H9 (cell line): ENCODE data around the gene ERRFI1. TPM values are rescaled to one million over a fixed set of nuclear protein-coding genes. Genes with fewer than 3 reads are reported as not detected.

Experiments used
- DNase-seq: peaks from one replicate; pipeline ENCODE4 v3.0.0-alpha.2; 2017
- H2AFZ ChIP-seq: one replicate; pipeline ENCODE4 v1.6.1; 2013; ENCODE audit warnings: mild to moderate bottlenecking, low read length, control low read depth, moderate library complexity
- H2AK5ac ChIP-seq: 2 replicates; pipeline ENCODE4 v1.6.1; 2013; ENCODE audit warnings: low read length, control low read depth, mixed read lengths; ENCODE audit not compliant: insufficient read length
- H2BK120ac ChIP-seq: one replicate; pipeline ENCODE4 v1.6.1; 2013; ENCODE audit warnings: low read depth, mild to moderate bottlenecking, low read length, control low read depth, inconsistent platforms; ENCODE audit not compliant: poor library complexity, severe bottlenecking
- H2BK12ac ChIP-seq: 2 replicates; pipeline ENCODE4 v1.6.1; 2013; ENCODE audit warnings: low read length, control low read depth, mixed read lengths, low read depth; ENCODE audit not compliant: insufficient read length
- H2BK15ac ChIP-seq: 2 replicates; pipeline ENCODE4 v1.6.1; 2013; ENCODE audit warnings: low read depth, low read length, control low read depth
- H2BK20ac ChIP-seq: one replicate; pipeline ENCODE4 v1.6.1; 2013; ENCODE audit warnings: low read depth, mild to moderate bottlenecking, low read length, control low read depth, inconsistent platforms; ENCODE audit not compliant: poor library complexity, severe bottlenecking
- H2BK5ac ChIP-seq: 2 replicates; pipeline ENCODE4 v1.6.1; 2013; ENCODE audit warnings: low read length, control low read depth, mixed read lengths; ENCODE audit not compliant: insufficient read length
- H3K14ac ChIP-seq: 2 replicates; pipeline ENCODE4 v1.6.1; 2013; ENCODE audit warnings: low read length, control low read depth; ENCODE audit not compliant: insufficient read depth
- H3K18ac ChIP-seq: 2 replicates; pipeline ENCODE4 v1.6.1; 2013; ENCODE audit warnings: low read depth, mild to moderate bottlenecking, mixed read lengths, low read length, control low read depth; ENCODE audit not compliant: insufficient read length
- H3K23ac ChIP-seq: 2 replicates; pipeline ENCODE4 v1.6.1; 2013; ENCODE audit warnings: low read length, control low read depth, mixed read lengths, low read depth; ENCODE audit not compliant: insufficient read length
- H3K23me2 ChIP-seq: 2 replicates; pipeline ENCODE4 v1.6.1; 2013; ENCODE audit warnings: low read depth, mild to moderate bottlenecking, mixed read lengths, low read length, control low read depth; ENCODE audit not compliant: insufficient read length, poor library complexity, severe bottlenecking
- H3K27ac ChIP-seq: 2 replicates; pipeline ENCODE4 v1.5.1; 2013; ENCODE audit warnings: low read length, control low read depth, mixed read lengths, low read depth; ENCODE audit not compliant: insufficient read length
- H3K27me3 ChIP-seq: 2 replicates; pipeline ENCODE4 v1.6.1; 2013; ENCODE audit warnings: low read length, control low read depth, inconsistent platforms; ENCODE audit not compliant: insufficient read depth
- H3K4ac ChIP-seq: 2 replicates; pipeline ENCODE4 v1.6.1; 2013; ENCODE audit warnings: low read depth, mild to moderate bottlenecking, control low read depth, inconsistent platforms, low read length, moderate library complexity
- H3K4me1 ChIP-seq: 2 replicates; pipeline ENCODE4 v1.6.1; 2013; ENCODE audit warnings: low read length, control low read depth, inconsistent platforms; ENCODE audit not compliant: insufficient read depth
- H3K4me2 ChIP-seq: 2 replicates; pipeline ENCODE4 v1.6.1; 2013; ENCODE audit warnings: low read length, control low read depth, mixed read lengths; ENCODE audit not compliant: insufficient read length, insufficient read depth
- H3K56ac ChIP-seq: 2 replicates; pipeline ENCODE4 v1.6.1; 2013; ENCODE audit warnings: low read depth, mild to moderate bottlenecking, mixed read lengths, low read length, control low read depth; ENCODE audit not compliant: insufficient read length
- H3K79me1 ChIP-seq: 2 replicates; pipeline ENCODE4 v1.6.1; 2013; ENCODE audit warnings: low read depth, mild to moderate bottlenecking, moderate library complexity, low read length, control low read depth, inconsistent platforms; ENCODE audit not compliant: insufficient read depth, poor library complexity, severe bottlenecking
- H3K79me2 ChIP-seq: 2 replicates; pipeline ENCODE4 v1.6.1; 2013; ENCODE audit warnings: low read length, control low read depth, inconsistent platforms; ENCODE audit not compliant: insufficient read depth
- H3K9ac ChIP-seq: 2 replicates; pipeline ENCODE4 v1.6.1; 2013; ENCODE audit warnings: low read length, control low read depth, mixed read lengths; ENCODE audit not compliant: insufficient read length; ENCODE audit errors: extremely low read depth
- H3K9me3 ChIP-seq: one replicate; pipeline ENCODE4 v1.6.1; 2013; ENCODE audit warnings: low read depth, low read length, inconsistent platforms; ENCODE audit not compliant: control insufficient read depth
- H3T11ph ChIP-seq: one replicate; pipeline ENCODE4 v1.6.1; 2013; ENCODE audit warnings: mild to moderate bottlenecking, low read length, control low read depth, inconsistent platforms
- H4K20me1 ChIP-seq: one replicate; pipeline ENCODE4 v1.6.1; 2013; ENCODE audit not compliant: control insufficient read depth, insufficient read length, insufficient read depth
- H4K5ac ChIP-seq: 2 replicates; pipeline ENCODE4 v1.6.1; 2013; ENCODE audit warnings: low read depth, mild to moderate bottlenecking, mixed read lengths, low read length, control low read depth; ENCODE audit not compliant: insufficient read length
- H4K8ac ChIP-seq: replicated peaks from 2 replicates; pipeline ENCODE4 v1.6.1; 2013; ENCODE audit warnings: low read length, control low read depth, mixed read lengths, low read depth; ENCODE audit not compliant: insufficient read length
- H4K91ac ChIP-seq: 2 replicates; pipeline ENCODE4 v1.6.1; 2013; ENCODE audit warnings: low read depth, mild to moderate bottlenecking, moderate library complexity, mixed read lengths, low read length, control low read depth; ENCODE audit not compliant: insufficient read length
- H3K27ac Mint-ChIP-seq, 3 experiments: 2 replicates in 2 of 3; 3 replicates in 1 of 3; pipeline ENCODE4 v1.8.0; 2020 to 2021; ENCODE audit warnings: mixed read lengths in 3 of 3, mild to moderate bottlenecking in 1 of 3, moderate library complexity in 1 of 3
- H3K27me3 Mint-ChIP-seq: 2 replicates; pipeline ENCODE4 v1.8.0; 2021; ENCODE audit warnings: low read depth, mild to moderate bottlenecking, moderate library complexity, mixed read lengths
- H3K36me3 Mint-ChIP-seq, 3 experiments: 2 replicates in 2 of 3; 3 replicates in 1 of 3; pipeline ENCODE4 v1.8.0; 2020 to 2021; ENCODE audit warnings: low read depth in 3 of 3, mixed read lengths in 3 of 3; ENCODE audit not compliant: insufficient read depth in 1 of 3
- H3K4me1 Mint-ChIP-seq, 2 experiments: 2 replicates each; pipeline ENCODE4 v1.8.0; 2020; ENCODE audit warnings: mixed read lengths in 2 of 2
- H3K4me3 Mint-ChIP-seq, 2 experiments: 2 replicates in 1 of 2; 3 replicates in 1 of 2; pipeline ENCODE4 v1.8.0; 2020 to 2021; ENCODE audit warnings: mild to moderate bottlenecking in 2 of 2, mixed read lengths in 2 of 2, moderate library complexity in 1 of 2
- H3K9me3 Mint-ChIP-seq, 2 experiments: 2 replicates in 1 of 2; 3 replicates in 1 of 2; pipeline ENCODE4 v1.8.0; 2020; ENCODE audit warnings: mild to moderate bottlenecking in 2 of 2, mixed read lengths in 2 of 2, moderate library complexity in 1 of 2
- CTCF ChIP-seq: fragments of 200-600 bp; sonication (generic); conservative IDR thresholded peaks from 3 replicates; pipeline ENCODE4 v1.8.0; 2021; ENCODE audit warnings: antibody characterized with exemption, mild to moderate bottlenecking
- WGBS: extraction: QIAGEN DNeasy Blood & Tissue Kit; methylation state at CpG from one replicate; pipeline ENCODE4 v1.1.7; 2013; ENCODE audit warnings: missing lambda C conversion rate, low lambda C conversion rate, mixed read lengths; ENCODE audit not compliant: insufficient read length; ENCODE audit errors: extremely low coverage; 5-methylcytosine and 5-hydroxymethylcytosine counted together
- total RNA-seq: library from RNA; stranded (reverse); gene quantifications from 2 replicates; pipeline ENCODE4 v1.2.1, GENCODE V29; 2021

The ERRFI1 gene
- total RNA-seq, 1 experiment from 2014 or later: 20.8 TPM

GRCh38 chr1:7967651-7968050, 58.5 kb downstream of the ERRFI1 start:
- no peak overlapping the region; a peak in 1 of 7 replicates for H3K27ac Mint-ChIP-seq
- Histone ChIP-seq H4K91ac (no peak overlapping the region), H3K23me2 (no peaks in the 10 kb centered on the region), H3K23ac (no peak overlapping the region), H4K5ac (no peak overlapping the region), H3K9me3 (no peaks in the 10 kb centered on the region), H3K79me2 (peaks cover 2% of the 10 kb centered on the region), H3K4me1 (no peaks in the 10 kb centered on the region), H2BK12ac (no peak overlapping the region), H3K14ac (no peak overlapping the region), H2AK5ac (no peak overlapping the region), H3K27me3 (no peaks in the 10 kb centered on the region), H3K4ac (no peak overlapping the region), H2BK120ac (no peak overlapping the region), H2BK15ac (no peak overlapping the region), H2BK5ac (no peak overlapping the region), H3K9ac (no peak overlapping the region), H4K8ac (no peak overlapping the region), H4K20me1 (no peaks in the 10 kb centered on the region), H3K18ac (no peak overlapping the region), H3T11ph (no peak overlapping the region), H3K56ac (no peak overlapping the region), H3K4me2 (no peak overlapping the region), H2BK20ac (no peak overlapping the region), H3K27ac (no peak overlapping the region), H3K79me1 (peaks cover 6% of the 10 kb centered on the region), H2AFZ (no peak overlapping the region)
- peaks cover 3% of the 10 kb centered on the region in 2 experiments for H3K4me1 Mint-ChIP-seq
- H3K4me3 Mint-ChIP-seq: no peak overlapping the region
- H3K36me3 Mint-ChIP-seq: peaks cover 69 to 85% (median 85%) of the 10 kb centered on the region in 3 experiments
- no peaks in the 10 kb centered on the region for H3K27me3 Mint-ChIP-seq
- no peak for DNase-seq
- no CpG with 5 or more reads among the region's 4 CpGs for WGBS
- no peaks in the 10 kb centered on the region for H3K9me3 Mint-ChIP-seq
- TF ChIP-seq CTCF: no peak
